ENCODE results near the gene RPS6KA1. TPM values are rescaled to one million over a fixed set of nuclear protein-coding genes. Genes with fewer than 3 reads are reported as not detected.

The RPS6KA1 gene
- total and polyA plus RNA-seq, 2 of the 4 experiments (the other 2 are of a cell fraction), result 3.6 to 6.3 TPM

- H3K56ac ChIP-seq (ENCODE audit: extremely low read depth, insufficient read depth, low read length), result no peak overlapping the region
- no peaks in the 10 kb centered on the region for H3K79me1 ChIP-seq (ENCODE audit: low read depth in 1 of 2, low read length in 2 of 2)
- no peaks in the 10 kb centered on the region for H4K20me1 ChIP-seq (ENCODE audit: insufficient read depth, low read length)
- TF ChIP-seq MAFK (IDR thresholded peaks at IDR 0.05; ENCODE audit: low read depth, low read length) (no peak), NFE2L2 (IDR thresholded peaks at IDR 0.05; ENCODE audit: low read depth, low read length) (no peak), MAZ (IDR thresholded peaks at IDR 0.05; ENCODE audit: borderline replicate concordance, low read depth, low read length) (no peak), MXI1 (IDR thresholded peaks at IDR 0.05; ENCODE audit: borderline replicate concordance, low read depth, low read length) (no peak), RFX5 (IDR thresholded peaks at IDR 0.05; ENCODE audit: low read depth, low read length) (no peak), RAD21 (IDR thresholded peaks at IDR 0.05; ENCODE audit: low read length) (no peak), FOS (IDR thresholded peaks at IDR 0.05; ENCODE audit: low read depth, low read length) (no peak), USF2 (IDR thresholded peaks at IDR 0.05; ENCODE audit: low read depth, low read length) (no peak), CEBPB (IDR thresholded peaks at IDR 0.05; ENCODE audit: low read depth, low read length) (no peak), SMC3 (IDR thresholded peaks at IDR 0.05; ENCODE audit: low read depth, low read length) (no peak)
- dilution Hi-C loops (cut with HindIII; ENCODE audit: low sequenced_read_pairs, unreplicated experiment), result loop anchor here (25.0 kb wide), 1 partner anchor 213 kb away; the partner anchor contains the start of gene PIGV
- no peak overlapping the region for H3K9ac ChIP-seq (ENCODE audit: low read depth, low read length)
- no peak overlapping the region for H3K4me2 ChIP-seq (ENCODE audit: low read depth, low read length)
- BruUV-seq (replicated peaks), result no TSS peak
- H2BK5ac ChIP-seq (ENCODE audit: low read depth, low read length, poor library complexity, severe bottlenecking), result no peak overlapping the region
- DNase-seq (peak; percentile 33), ATAC-seq (ENCODE audit: low read depth) (peak; percentile 44)
- H4K5ac ChIP-seq (ENCODE audit: low read depth, low read length), result no peak overlapping the region
- H3K4ac ChIP-seq (ENCODE audit: low read depth, low read length), result no peak overlapping the region
- peak overlapping the region; percentile 27 for H2AFZ ChIP-seq (replicated peaks; ENCODE audit: low read length, poor library complexity)
- H2BK20ac ChIP-seq (ENCODE audit: low read depth, low read length), result no peak overlapping the region
- no peak overlapping the region for H3K4me3 ChIP-seq (ENCODE audit: insufficient read depth, low read depth, low read length)
- H4K8ac ChIP-seq (ENCODE audit: low read depth in 2 of 2, low read length in 2 of 2), result no peak overlapping the region
- no peaks in the 10 kb centered on the region for H3K36me3 ChIP-seq (ENCODE audit: control insufficient read depth, insufficient read depth, low read length)
- no peak overlapping the region for H2AK9ac ChIP-seq (replicated peaks; ENCODE audit: low read depth, low read length, poor library complexity)
- no peaks in the 10 kb centered on the region for H3K9me3 ChIP-seq (ENCODE audit: control insufficient read depth, insufficient read depth, low read length)
- peaks cover 7% of the 10 kb centered on the region; the same call in 1 of the 2 replicates for H3K27me3 ChIP-seq (ENCODE audit: control insufficient read depth, insufficient read depth, low read length)
- 60% methylated on average over 1 of the region's 6 CpGs; no CpG with 5 or more reads in 1 of the 2 experiments for WGBS, 2 experiments (ENCODE audit: extremely low coverage in 2 of 2, insufficient read length in 1 of 2)
- CTCF ChIA-PET, result no interaction called here
- no peaks in the 10 kb centered on the region for H3K9me1 ChIP-seq (ENCODE audit: insufficient read depth, low read length)
- no peak overlapping the region for H3K23ac ChIP-seq (ENCODE audit: low read depth, low read length)
- no peak overlapping the region for H2BK120ac ChIP-seq (ENCODE audit: low read depth, low read length)
- in situ Hi-C loops (cut with MboI; ENCODE audit: low sequenced_read_pairs), result no loop called here
- no peak overlapping the region for H4K91ac ChIP-seq (ENCODE audit: insufficient read depth, low read depth, low read length)
- no peak overlapping the region; the same call in 2 of the 3 replicates for H2BK15ac ChIP-seq (ENCODE audit: low read depth, low read length)
- no peak overlapping the region for H3K14ac ChIP-seq (replicated peaks; ENCODE audit: low read depth, low read length)
- no peak overlapping the region for H3K27ac ChIP-seq (ENCODE audit: insufficient read depth, low read length)
- no peak overlapping the region for H2AK5ac ChIP-seq (ENCODE audit: low read depth, low read length)
- H3K4me1 ChIP-seq (ENCODE audit: control insufficient read depth, insufficient read depth, low read length), result peaks cover 2% of the 10 kb centered on the region; the same call in 1 of the 2 replicates
- POLR2A ChIA-PET (ENCODE audit: unreplicated experiment), result no interaction called here
- intact Hi-C loops (cut with micrococcal nuclease), result no loop called here
- H3K18ac ChIP-seq (ENCODE audit: low read depth, low read length), result no peak overlapping the region
These were observed 45.2 kb downstream of the RPS6KA1 start for GRCh38 chr1:26574719-26575251.
